HG03575 (cell line): ENCODE results near the gene AHDC1.

Source experiments
- ATAC-seq: cut with Tn5 transposase; IDR thresholded peaks from one replicate; pipeline ENCODE4 v1.9.1; 2021; ENCODE audit not compliant: unreplicated experiment, insufficient number of reproducible peaks, low FRiP score; ENCODE audit errors: extremely low read depth

AHDC1 gene

DNA sequence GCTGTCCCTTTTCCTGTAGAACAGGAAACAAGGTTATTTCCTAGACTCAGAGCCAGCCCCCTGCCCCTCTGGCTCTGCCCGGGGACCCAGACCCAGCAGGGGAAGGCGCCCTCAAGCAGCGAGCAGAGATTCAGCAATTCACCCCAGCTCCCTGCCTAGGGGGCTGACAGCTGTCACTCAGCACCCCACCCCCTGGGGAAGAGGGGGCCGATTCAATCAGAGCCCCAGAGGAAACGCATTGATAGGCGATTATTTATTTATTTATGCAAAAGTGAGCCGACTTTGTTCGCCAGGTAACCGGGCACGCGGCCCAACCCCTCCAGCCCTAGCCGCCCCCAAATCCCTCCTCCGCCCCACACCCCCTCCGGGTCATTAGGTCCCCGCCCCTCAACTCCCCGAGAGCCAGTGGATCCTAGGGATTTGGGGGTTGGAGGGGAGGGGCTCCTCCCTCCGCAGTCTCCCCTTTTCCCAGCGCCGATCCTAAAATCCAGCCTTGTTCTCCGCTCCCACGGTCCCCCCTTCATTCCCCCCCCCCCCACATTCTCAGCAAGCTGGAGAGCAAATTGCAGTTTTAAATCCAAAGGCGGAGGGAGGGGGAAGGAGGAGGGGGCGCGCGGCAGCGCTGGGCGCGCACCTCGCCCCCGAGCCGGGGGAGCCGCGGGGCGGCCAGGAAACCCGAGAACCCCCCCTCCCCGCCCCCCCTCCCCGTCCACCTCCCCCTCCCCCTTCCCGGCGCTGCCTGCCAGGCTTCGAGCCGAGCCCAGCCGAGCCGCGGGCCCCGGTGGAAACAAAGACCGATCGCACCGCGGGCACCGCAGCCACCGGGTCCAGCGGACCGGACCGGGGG is 1.3 kb downstream of the AHDC1 start:
- no peak for ATAC-seq

- ATAC-seq: no peak
These were observed 2.0 kb downstream of the AHDC1 start for GRCh38 chr1:27601771-27602461.

DNA sequence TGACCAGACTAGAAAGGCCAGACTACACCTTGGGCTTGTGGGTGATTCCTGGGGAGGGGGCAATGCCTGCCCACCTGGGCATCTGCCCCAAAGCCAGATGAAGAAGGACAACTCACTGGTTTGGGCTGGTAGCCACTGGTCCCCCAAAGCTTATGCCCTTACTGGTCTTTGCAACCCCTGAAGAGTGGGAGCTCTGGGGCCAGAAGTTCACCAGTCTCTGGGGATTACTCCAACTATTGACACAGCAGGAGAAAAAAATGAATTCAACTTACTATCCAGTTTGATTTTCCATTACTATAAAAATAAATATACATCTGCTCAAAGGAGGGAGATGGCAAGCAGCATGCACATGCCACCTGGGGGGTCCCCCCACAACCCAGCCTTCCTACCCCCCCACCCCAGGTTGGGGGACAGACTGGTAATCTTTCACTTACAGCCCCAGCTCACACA is 2.6 kb downstream of the AHDC1 start:
- no peak for ATAC-seq

GRCh38 chr1:27600498-27601175 is 3.3 kb downstream of the AHDC1 start:
- ATAC-seq: no peak

DNA sequence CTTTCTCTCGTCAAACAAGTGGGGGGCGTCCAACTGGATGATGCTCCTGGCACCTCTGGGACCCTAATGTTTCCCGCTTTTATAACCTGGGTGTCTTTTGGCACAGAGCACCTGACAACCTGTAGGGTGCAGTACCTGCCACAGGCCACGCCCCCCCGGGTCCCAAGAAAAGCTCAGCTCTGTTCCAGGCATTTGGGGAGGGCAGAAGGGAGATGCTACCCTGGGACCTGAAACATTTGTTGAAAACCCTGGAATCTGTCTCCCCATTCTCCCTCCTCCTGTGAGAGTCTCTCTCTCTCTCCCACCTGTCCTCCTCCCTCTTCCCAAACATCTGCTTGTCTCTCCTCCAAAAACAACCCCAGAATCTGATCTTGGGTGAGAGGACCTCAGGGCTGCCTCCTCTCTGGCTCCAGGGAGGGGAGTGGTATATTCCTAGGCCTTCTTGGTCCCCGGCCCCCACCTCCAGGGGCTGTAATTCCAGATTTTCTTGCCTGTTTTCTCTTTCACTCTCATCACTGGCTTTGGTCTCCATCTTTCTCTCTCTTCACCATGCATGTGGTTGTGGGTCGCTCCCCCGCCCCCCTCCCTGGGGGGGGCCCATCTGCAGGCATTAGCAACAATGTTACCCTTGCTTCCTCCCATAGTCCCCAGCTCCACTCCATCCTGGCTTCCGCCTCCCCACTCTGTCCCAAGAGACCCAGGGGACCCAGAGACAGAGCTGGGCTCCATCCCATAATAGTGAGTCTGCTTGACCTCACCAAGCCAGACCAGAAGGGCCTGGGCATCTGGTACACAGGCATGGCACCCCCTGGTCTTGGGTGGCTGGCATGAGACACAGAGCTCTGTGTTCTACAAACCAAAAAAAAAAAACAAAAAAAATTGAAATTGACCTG is 4.1 kb downstream of the AHDC1 start:
- ATAC-seq: no peak

- ATAC-seq: no peak
These were observed 4.9 kb downstream of the AHDC1 start for GRCh38 chr1:27598902-27599528.

GRCh38 chr1:27598295-27598687 is 5.7 kb downstream of the AHDC1 start:
- no peak for ATAC-seq

- no peak for ATAC-seq
These were observed 6.2 kb downstream of the AHDC1 start for GRCh38 chr1:27597516-27598294.

GRCh38 chr1:27596986-27597385 is 7.0 kb downstream of the AHDC1 start:
- ATAC-seq: no peak

DNA sequence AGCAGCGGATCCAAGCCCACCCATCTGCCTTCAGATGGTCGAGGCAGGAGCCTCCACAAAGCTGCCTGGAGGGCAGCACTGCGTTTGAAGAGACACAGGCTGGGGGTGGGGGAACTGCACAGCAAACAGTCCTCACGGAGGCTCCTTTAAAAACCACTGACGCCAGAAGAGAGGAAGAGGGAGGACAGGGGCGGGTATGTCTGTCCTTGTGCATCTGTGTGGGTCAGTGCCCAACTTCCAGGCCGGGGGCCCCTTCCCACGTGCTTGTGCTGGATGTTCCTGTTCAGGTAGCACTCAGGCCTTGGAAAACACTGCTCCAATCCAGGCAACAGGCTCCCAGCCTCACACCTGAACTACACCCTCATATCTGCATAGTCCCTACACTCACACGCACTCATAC is 7.7 kb downstream of the AHDC1 start:
- ATAC-seq: no peak

DNA sequence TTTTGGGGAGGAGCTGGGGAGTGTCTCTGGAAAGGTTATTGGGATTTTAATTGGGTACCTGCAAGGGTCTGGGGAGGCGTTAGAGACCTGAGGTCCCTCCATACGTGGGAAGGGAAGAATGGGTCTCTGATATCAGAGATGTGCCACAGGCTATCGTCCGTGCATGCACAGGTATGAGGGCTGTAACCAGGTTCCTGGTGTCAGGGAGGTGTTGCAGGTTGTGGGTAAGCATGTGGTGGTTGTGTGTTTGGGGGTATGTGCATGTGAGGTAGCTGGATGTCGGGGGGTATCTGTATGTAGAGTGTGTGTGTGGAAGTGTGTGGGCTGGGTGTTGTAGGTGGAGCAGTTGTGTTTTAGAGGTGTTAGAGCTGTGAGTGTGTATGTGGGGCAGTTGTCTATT is 8.3 kb downstream of the AHDC1 start:
- ATAC-seq: no peak

GRCh38 chr1:27594564-27595510 is 9.1 kb downstream of the AHDC1 start:
- ATAC-seq: no peak

- no peak for ATAC-seq
These were observed 10.0 kb downstream of the AHDC1 start for GRCh38 chr1:27593678-27594563.

GRCh38 chr1:27592931-27593677 is 10.8 kb downstream of the AHDC1 start:
- ATAC-seq: no peak

- no peak for ATAC-seq
These were observed 11.6 kb downstream of the AHDC1 start for GRCh38 chr1:27592232-27592930.
